Loucy (cell line): ENCODE measurements around the gene PHB1.

Experiments
- H2AFZ ChIP-seq: fragments of 200-600 bp; sonication (generic); 2 replicates; pipeline ENCODE4 v1.6.0; 2016; ENCODE audit warnings: antibody characterized with exemption, mild to moderate bottlenecking, low read length, moderate library complexity
- H3F3A ChIP-seq: fragments of 200-600 bp; 2 replicates; pipeline ENCODE4 v1.6.0; 2016; ENCODE audit warnings: antibody characterized with exemption, low read depth, mild to moderate bottlenecking
- H3K27me3 ChIP-seq: fragments of 200-600 bp; sonication (generic); 2 replicates; pipeline ENCODE4 v1.6.1; 2014; ENCODE audit warnings: low read length, mild to moderate bottlenecking; ENCODE audit not compliant: insufficient read depth, poor library complexity, severe bottlenecking
- H3K36me3 ChIP-seq: fragments of 200-600 bp; sonication (generic); 2 replicates; pipeline ENCODE4 v1.6.1; 2016; ENCODE audit warnings: low read length; ENCODE audit not compliant: insufficient read depth
- H3K4me1 ChIP-seq: fragments of 200-600 bp; sonication (generic); 2 replicates; pipeline ENCODE4 v1.5.1; 2014; ENCODE audit warnings: low read length, mild to moderate bottlenecking; ENCODE audit not compliant: insufficient read depth, poor library complexity, severe bottlenecking
- H3K4me2 ChIP-seq: fragments of 200-600 bp; sonication (generic); 2 replicates; pipeline ENCODE4 v1.6.0; 2014; ENCODE audit warnings: antibody characterized with exemption, low read length, low read depth, mild to moderate bottlenecking; ENCODE audit not compliant: poor library complexity, severe bottlenecking
- H3K4me3 ChIP-seq: fragments of 200-600 bp; sonication (generic); 2 replicates; pipeline ENCODE4 v1.5.1; 2014; ENCODE audit warnings: low read length, mild to moderate bottlenecking, mixed read lengths; ENCODE audit not compliant: poor library complexity, severe bottlenecking
- H3K79me2 ChIP-seq: fragments of 200-600 bp; sonication (generic); 2 replicates; pipeline ENCODE4 v1.6.1; 2014; ENCODE audit warnings: low read length; ENCODE audit not compliant: insufficient read depth
- H3K9ac ChIP-seq: fragments of 200-600 bp; sonication (generic); 2 replicates; pipeline ENCODE4 v1.6.0; 2014; ENCODE audit warnings: mild to moderate bottlenecking, low read depth, low read length, moderate library complexity; ENCODE audit not compliant: poor library complexity, severe bottlenecking
- H3K9me2 ChIP-seq: fragments of 200-600 bp; sonication (generic); replicated peaks from 2 replicates; pipeline ENCODE4 v1.6.1; 2016; ENCODE audit warnings: low read depth, low read length, mixed read lengths
- H3K9me3 ChIP-seq: fragments of 200-600 bp; sonication (generic); 2 replicates; pipeline ENCODE4 v1.6.1; 2014; ENCODE audit warnings: mild to moderate bottlenecking, antibody characterized with exemption, low read length, low read depth; ENCODE audit not compliant: insufficient read depth
- H4K20me1 ChIP-seq: fragments of 200-600 bp; sonication (generic); 2 replicates; pipeline ENCODE4 v1.6.0; 2014; ENCODE audit warnings: antibody characterized with exemption, low read length, mild to moderate bottlenecking; ENCODE audit not compliant: insufficient read depth, poor library complexity, severe bottlenecking
- EZH2phosphoT487 ChIP-seq: fragments of 200-600 bp; IDR thresholded peaks from 2 replicates; pipeline ENCODE4 v1.6.1; 2018; ENCODE audit warnings: antibody characterized with exemption, mild to moderate bottlenecking, moderate library complexity, borderline replicate concordance
- TF ChIP-seq, protein P1 (sequence below): fragments of 200-600 bp; sonication (generic); conservative IDR thresholded peaks from 2 replicates; pipeline ENCODE4 v1.5.1; 2014; ENCODE audit warnings: mild to moderate bottlenecking, antibody characterized with exemption, low read length

PHB1 gene

DNA sequence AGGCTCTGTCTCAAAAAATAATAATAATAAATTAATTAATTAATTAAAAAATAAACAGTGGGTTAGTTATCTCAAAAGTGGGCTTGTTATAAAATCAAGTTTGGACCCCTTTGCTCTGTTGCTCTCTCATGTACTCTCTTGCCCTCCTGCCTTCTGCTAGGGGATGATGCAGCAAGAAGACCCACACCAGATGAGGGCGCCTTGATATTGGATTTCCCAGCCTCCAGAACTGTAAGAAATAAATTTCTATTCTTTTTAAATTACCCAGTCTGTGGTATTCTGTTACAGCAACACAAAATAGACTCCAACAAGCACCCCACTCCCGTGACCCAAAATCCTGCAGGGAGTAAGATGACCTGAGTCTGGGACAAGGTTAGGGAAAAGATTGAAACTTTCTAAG, 50.6 kb downstream of the PHB1 start:
- Histone ChIP-seq H3K79me2 (peaks cover 20% of the 10 kb centered on the region), H4K20me1 (peaks cover 19% of the 10 kb centered on the region), H3K9me2 (no peaks in the 10 kb centered on the region), H3K4me1 (peaks cover 34% of the 10 kb centered on the region), H3K4me2 (no peak overlapping the region), H3K36me3 (no peaks in the 10 kb centered on the region), H3F3A (no peaks in the 10 kb centered on the region), H3K9ac (no peak overlapping the region), H3K9me3 (no peaks in the 10 kb centered on the region), H3K4me3 (no peak overlapping the region), H3K27me3 (no peaks in the 10 kb centered on the region), H2AFZ (no peak overlapping the region)
- TF ChIP-seq EZH2phosphoT487 = no peak
- TF ChIP-seq, protein P1, sequence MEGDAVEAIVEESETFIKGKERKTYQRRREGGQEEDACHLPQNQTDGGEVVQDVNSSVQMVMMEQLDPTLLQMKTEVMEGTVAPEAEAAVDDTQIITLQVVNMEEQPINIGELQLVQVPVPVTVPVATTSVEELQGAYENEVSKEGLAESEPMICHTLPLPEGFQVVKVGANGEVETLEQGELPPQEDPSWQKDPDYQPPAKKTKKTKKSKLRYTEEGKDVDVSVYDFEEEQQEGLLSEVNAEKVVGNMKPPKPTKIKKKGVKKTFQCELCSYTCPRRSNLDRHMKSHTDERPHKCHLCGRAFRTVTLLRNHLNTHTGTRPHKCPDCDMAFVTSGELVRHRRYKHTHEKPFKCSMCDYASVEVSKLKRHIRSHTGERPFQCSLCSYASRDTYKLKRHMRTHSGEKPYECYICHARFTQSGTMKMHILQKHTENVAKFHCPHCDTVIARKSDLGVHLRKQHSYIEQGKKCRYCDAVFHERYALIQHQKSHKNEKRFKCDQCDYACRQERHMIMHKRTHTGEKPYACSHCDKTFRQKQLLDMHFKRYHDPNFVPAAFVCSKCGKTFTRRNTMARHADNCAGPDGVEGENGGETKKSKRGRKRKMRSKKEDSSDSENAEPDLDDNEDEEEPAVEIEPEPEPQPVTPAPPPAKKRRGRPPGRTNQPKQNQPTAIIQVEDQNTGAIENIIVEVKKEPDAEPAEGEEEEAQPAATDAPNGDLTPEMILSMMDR = peak; percentile 49

DNA sequence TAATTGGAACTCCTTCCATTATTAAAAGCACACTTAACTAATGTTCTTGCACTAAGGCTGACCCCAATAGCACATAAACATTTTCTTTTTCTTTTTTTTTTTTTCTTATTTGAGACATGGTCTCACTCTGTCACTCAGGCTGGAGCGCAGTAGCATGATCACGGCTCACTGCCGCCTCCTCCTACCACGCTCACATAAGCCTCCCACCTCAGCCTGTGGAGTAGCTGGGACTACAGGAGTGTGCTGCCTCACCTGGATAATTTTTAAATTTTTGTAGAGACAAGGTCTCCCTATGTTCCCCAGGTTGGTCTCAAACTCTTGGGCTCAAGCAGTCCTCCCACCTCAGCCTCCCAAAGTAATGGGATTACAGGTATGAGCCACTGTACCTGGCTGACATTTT, 51.4 kb downstream of the PHB1 start:
- Histone ChIP-seq H3F3A (0 out of 2 replicates have a peak, but pooled peaks cover 2% of the 10 kb centered on the region), H3K27me3 (no peaks in the 10 kb centered on the region), H3K9ac (no peak overlapping the region), H3K4me1 (peaks cover 42% of the 10 kb centered on the region), H2AFZ (no peak overlapping the region), H3K9me3 (no peaks in the 10 kb centered on the region), H3K79me2 (peaks cover 28% of the 10 kb centered on the region), H4K20me1 (peaks cover 28% of the 10 kb centered on the region), H3K36me3 (no peaks in the 10 kb centered on the region), H3K4me3 (no peak overlapping the region), H3K4me2 (peak overlapping the region; percentile 69), H3K9me2 (no peaks in the 10 kb centered on the region)
- no peak for TF ChIP-seq EZH2phosphoT487
- TF ChIP-seq, protein P1 = no peak

DNA sequence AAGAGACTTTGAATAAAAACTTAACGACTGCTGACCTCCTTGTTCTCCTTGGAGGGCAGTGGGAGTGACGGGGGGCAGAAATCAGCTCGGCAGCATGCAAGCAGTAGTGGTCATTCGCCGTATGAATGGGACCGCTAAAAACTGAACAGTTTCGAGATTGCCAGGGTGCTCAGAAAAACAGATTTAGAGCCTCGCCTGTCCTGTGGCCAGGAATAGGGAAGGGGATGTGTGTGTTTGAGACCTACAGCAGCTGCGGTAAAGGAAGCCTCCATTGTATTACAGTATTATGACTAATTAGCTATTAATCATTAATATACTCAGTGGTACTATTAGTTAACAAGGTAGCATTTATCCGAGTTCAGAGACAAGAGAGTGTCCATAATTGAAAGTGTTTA, 52.0 kb downstream of the PHB1 start:
- peaks cover 34% of the 10 kb centered on the region for H3K79me2 ChIP-seq
- H3K4me3 ChIP-seq = peak overlapping the region; percentile 83
- H3K27me3 ChIP-seq = no peaks in the 10 kb centered on the region
- H4K20me1 ChIP-seq = peaks cover 33% of the 10 kb centered on the region
- H3K36me3 ChIP-seq = no peaks in the 10 kb centered on the region
- no peaks in the 10 kb centered on the region for H3K9me3 ChIP-seq
- no peaks in the 10 kb centered on the region for H3K9me2 ChIP-seq
- H3K4me2 ChIP-seq = peak overlapping the region; percentile 69
- peak overlapping the region; percentile 51 for H3K9ac ChIP-seq
- H2AFZ ChIP-seq = peak overlapping the region; percentile 29; the same call in 1 of the 2 replicates
- H3K4me1 ChIP-seq = peaks cover 47% of the 10 kb centered on the region
- H3F3A ChIP-seq = 0 out of 2 replicates have a peak, but pooled peaks cover 2% of the 10 kb centered on the region
- TF ChIP-seq, protein P1 = no peak
- no peak for TF ChIP-seq EZH2phosphoT487
